GM12892 (cell line): ENCODE results near the gene TMEM253.

ENCODE experiments used
- POLR2A ChIP-seq: IDR thresholded peaks from 2 replicates; pipeline ENCODE4 v1.6.1; 2011; ENCODE audit warnings: low read depth, low read length, control low read depth
- POLR2AphosphoS5 ChIP-seq: IDR thresholded peaks from 2 replicates; pipeline ENCODE4 v1.6.1; 2011; ENCODE audit warnings: low read depth, low read length, control low read depth

DNA sequence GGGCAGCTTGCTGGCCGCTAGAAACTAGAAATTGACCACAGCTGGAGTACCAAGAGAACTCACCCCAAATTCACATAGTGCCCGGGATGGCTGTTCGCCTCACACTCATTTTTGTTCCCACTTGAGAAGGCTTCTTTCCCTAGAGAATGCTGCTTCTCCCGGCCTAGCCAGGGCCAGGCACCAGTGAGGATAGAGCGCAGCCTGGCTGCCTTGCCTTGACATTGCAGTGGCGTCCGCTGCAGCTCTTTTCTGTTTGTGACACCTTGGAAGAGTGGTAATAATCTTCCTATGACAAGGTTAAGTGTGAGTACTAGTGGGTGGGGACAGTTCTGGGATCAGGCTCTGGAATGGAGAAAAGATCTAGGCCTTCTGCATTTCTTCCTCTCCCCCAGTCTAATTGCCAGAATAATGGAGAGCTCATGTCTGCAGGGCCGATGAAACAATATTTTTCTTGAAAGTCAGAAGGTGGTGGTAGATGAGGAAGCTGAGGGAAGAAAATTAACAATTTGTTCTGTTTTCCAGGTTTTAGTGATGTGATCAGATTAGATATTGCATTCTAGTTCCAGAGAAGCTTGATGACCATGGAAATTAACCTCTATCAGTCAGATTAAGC lies 3.7 kb downstream of the TMEM253 start:
- TF ChIP-seq POLR2A, result no peak
- TF ChIP-seq POLR2AphosphoS5, result 0 out of 2 replicates have a peak, but pooled peaks have one; percentile 3
